Keratinocyte (primary cell): ENCODE results near the gene F2RL2.

ENCODE experiments used
- EZH2 ChIP-seq: IDR thresholded peaks from one replicate; pipeline ENCODE4 v1.6.1; 2012; ENCODE audit warnings: inconsistent platforms, mild to moderate bottlenecking, low read length, moderate library complexity
- TF ChIP-seq, protein P1 (sequence below), 3 experiments: IDR thresholded peaks in 1 of 3; conservative IDR thresholded peaks in 1 of 3; optimal IDR thresholded peaks in 1 of 3; 2 replicates in 2 of 3; 3 replicates in 1 of 3; pipeline versions ENCODE3 to v1.5.1; 2011; ENCODE audit warnings: low read length in 3 of 3, mild to moderate bottlenecking in 3 of 3, moderate library complexity in 2 of 3, control low read depth in 1 of 3, inconsistent platforms in 1 of 3; ENCODE audit not compliant: insufficient read depth in 2 of 3; ENCODE audit errors: extremely low read depth in 1 of 3

DNA sequence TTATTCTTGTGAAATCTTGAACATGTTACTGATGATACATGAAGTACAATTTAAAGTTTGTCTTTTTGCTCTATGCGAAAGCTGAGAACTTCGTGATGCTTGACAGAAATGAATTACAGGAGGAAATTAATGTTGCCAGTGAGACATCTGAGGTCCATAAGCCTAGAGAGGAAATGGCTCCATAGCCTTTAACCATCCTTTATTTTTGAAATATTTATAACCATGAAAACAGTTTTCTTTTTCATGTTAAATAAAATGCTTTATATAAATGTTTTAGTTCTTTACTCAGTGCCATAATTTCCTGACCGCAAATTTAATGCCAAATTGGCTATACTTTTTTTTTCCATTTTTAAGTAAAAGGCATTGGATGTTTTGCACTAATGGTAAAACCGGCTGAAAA is 29.1 kb downstream of the F2RL2 start:
- TF ChIP-seq, protein P1, sequence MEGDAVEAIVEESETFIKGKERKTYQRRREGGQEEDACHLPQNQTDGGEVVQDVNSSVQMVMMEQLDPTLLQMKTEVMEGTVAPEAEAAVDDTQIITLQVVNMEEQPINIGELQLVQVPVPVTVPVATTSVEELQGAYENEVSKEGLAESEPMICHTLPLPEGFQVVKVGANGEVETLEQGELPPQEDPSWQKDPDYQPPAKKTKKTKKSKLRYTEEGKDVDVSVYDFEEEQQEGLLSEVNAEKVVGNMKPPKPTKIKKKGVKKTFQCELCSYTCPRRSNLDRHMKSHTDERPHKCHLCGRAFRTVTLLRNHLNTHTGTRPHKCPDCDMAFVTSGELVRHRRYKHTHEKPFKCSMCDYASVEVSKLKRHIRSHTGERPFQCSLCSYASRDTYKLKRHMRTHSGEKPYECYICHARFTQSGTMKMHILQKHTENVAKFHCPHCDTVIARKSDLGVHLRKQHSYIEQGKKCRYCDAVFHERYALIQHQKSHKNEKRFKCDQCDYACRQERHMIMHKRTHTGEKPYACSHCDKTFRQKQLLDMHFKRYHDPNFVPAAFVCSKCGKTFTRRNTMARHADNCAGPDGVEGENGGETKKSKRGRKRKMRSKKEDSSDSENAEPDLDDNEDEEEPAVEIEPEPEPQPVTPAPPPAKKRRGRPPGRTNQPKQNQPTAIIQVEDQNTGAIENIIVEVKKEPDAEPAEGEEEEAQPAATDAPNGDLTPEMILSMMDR (optimal IDR thresholded peaks at IDR 0.05 in 1 of 3, IDR thresholded peaks at IDR 0.05 in 1 of 3, conservative IDR thresholded peaks at IDR 0.05 in 1 of 3; ENCODE audit: extremely low read depth in 1 of 3, insufficient read depth in 2 of 3, low read length in 3 of 3), result no peak
- TF ChIP-seq EZH2, result no peak
